Mesothelial cell of epicardium (in vitro differentiated cells): ENCODE data around the gene CRELD2. TPM values are rescaled to one million over a fixed set of nuclear protein-coding genes. Genes with fewer than 3 reads are reported as not detected.

ENCODE experiments used
- DNase-seq, 2 experiments: peaks; one replicate each; pipeline ENCODE4 v3.0.0; 2021; ENCODE audit warnings: low spot score in 2 of 2; ENCODE audit not compliant: unreplicated experiment in 2 of 2
- H3K27ac Mint-ChIP-seq: 2 replicates; pipeline ENCODE4 v1.8.0; 2021; ENCODE audit warnings: mixed read lengths
- H3K27me3 Mint-ChIP-seq: 2 replicates; pipeline ENCODE4 v1.8.0; 2021; ENCODE audit warnings: low read depth, mixed read lengths
- H3K36me3 Mint-ChIP-seq: 2 replicates; pipeline ENCODE4 v1.8.0; 2021; ENCODE audit warnings: mixed read lengths
- H3K4me1 Mint-ChIP-seq: 2 replicates; pipeline ENCODE4 v1.8.0; 2021; ENCODE audit warnings: mixed read lengths
- H3K4me3 Mint-ChIP-seq: 2 replicates; pipeline ENCODE4 v1.8.0; 2021; ENCODE audit warnings: mild to moderate bottlenecking, moderate library complexity, mixed read lengths
- H3K9me3 Mint-ChIP-seq: 2 replicates; pipeline ENCODE4 v1.8.0; 2021; ENCODE audit warnings: mixed read lengths
- total RNA-seq: library from RNA; stranded (reverse); gene quantifications from 3 replicates; pipeline ENCODE4 v1.2.1, GENCODE V29; 2021
- TF ChIP-seq, protein P1 (sequence below): fragments of 200-600 bp; sonication (generic); IDR thresholded peaks from one replicate; pipeline ENCODE4 v1.5.0; 2021; ENCODE audit warnings: antibody characterized with exemption; ENCODE audit not compliant: unreplicated experiment

CRELD2 gene
- total RNA-seq, 1 donor from 2014 or later = 41.4 TPM

- Mint-ChIP-seq H3K9me3 (no peaks in the 10 kb centered on the region), H3K4me1 (peaks cover 12% of the 10 kb centered on the region), H3K27ac (peak overlapping the region; percentile 47), H3K4me3 (no peak overlapping the region), H3K36me3 (peaks cover 3% of the 10 kb centered on the region), H3K27me3 (peaks cover under 1% of the 10 kb centered on the region)
- DNase-seq = no peak
- TF ChIP-seq, protein P1, sequence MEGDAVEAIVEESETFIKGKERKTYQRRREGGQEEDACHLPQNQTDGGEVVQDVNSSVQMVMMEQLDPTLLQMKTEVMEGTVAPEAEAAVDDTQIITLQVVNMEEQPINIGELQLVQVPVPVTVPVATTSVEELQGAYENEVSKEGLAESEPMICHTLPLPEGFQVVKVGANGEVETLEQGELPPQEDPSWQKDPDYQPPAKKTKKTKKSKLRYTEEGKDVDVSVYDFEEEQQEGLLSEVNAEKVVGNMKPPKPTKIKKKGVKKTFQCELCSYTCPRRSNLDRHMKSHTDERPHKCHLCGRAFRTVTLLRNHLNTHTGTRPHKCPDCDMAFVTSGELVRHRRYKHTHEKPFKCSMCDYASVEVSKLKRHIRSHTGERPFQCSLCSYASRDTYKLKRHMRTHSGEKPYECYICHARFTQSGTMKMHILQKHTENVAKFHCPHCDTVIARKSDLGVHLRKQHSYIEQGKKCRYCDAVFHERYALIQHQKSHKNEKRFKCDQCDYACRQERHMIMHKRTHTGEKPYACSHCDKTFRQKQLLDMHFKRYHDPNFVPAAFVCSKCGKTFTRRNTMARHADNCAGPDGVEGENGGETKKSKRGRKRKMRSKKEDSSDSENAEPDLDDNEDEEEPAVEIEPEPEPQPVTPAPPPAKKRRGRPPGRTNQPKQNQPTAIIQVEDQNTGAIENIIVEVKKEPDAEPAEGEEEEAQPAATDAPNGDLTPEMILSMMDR = no peak
Observed at GRCh38 chr22:49965091-49966040, 46.9 kb downstream of the CRELD2 start.

DNA sequence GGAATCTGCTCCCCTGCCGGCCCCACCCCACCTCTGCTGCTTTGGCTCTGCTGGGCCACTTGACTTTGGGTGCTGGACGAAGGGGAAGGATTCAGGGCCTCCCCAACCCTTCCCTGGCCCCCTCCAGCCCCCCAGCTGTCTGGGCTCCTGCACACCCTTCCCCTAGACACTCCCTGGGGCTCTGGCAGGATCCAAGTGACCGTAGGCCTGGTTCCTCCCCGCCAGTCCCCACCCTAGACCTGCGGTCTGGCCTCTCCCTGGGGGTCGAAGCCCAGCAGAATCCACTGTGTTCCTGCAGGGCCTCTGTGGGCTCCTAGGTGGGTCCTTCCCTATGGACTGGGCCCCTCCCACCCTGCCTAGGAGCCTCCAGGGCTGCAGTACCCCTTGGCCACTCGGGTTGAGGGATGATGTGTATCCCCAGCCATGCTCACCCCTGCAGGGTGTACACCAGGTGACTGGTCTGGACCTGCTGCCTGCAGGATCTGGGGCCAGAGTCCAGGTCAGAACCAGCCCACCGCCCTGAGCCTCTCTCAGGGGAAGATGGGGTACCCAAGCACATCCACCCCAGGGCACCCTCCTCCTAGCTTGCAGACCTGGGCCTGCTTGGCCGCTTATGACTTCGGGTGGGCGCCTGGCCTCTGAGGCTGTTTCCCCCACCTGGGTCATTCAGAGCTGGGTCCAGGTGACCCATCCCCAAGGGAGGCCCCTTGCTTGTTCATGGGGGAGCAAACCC, 47.8 kb downstream of the CRELD2 start:
- H3K4me1 Mint-ChIP-seq = peaks cover 21% of the 10 kb centered on the region
- peaks cover 3% of the 10 kb centered on the region for H3K36me3 Mint-ChIP-seq
- H3K9me3 Mint-ChIP-seq = no peaks in the 10 kb centered on the region
- no peak overlapping the region for H3K27ac Mint-ChIP-seq
- DNase-seq = no peak
- H3K4me3 Mint-ChIP-seq = no peak overlapping the region
- peaks cover 9% of the 10 kb centered on the region for H3K27me3 Mint-ChIP-seq
- TF ChIP-seq, protein P1 = no peak

- TF ChIP-seq, protein P1 = no peak
- Mint-ChIP-seq H3K4me1 (peaks cover 21% of the 10 kb centered on the region), H3K27me3 (peaks cover 9% of the 10 kb centered on the region), H3K4me3 (no peak overlapping the region), H3K27ac (peak overlapping the region; percentile 50), H3K36me3 (peaks cover 3% of the 10 kb centered on the region), H3K9me3 (no peaks in the 10 kb centered on the region)
- DNase-seq = no peak
Observed at GRCh38 chr22:49966774-49967705, 48.6 kb downstream of the CRELD2 start.

DNA sequence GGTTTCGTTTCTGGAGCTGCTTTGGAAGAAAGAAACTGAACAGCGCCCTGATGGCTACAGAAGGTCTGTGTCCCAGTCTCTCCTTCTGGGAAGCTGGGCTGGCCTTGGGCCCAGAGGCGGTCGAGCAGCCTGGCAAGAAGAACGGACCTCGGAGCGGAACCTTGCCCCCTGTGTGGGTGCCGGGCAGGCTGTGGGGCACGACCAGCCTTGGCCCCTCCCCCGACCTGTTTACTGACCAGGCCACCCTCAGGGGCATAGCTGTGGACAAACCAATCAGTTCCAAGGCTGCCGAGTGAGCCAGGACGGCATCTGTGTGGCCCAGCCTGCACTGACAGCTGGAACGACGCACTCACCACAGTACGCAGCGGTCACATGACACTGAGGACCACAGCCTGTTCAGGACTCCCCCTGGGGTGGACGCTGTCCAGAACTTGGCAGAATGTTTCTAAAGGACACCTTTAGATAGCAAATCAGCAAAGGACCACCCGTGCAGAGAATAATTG, 49.3 kb downstream of the CRELD2 start:
- Mint-ChIP-seq H3K27ac (peak overlapping the region; percentile 50), H3K9me3 (no peaks in the 10 kb centered on the region), H3K4me3 (no peak overlapping the region), H3K27me3 (peaks cover 9% of the 10 kb centered on the region), H3K4me1 (peaks cover 19% of the 10 kb centered on the region), H3K36me3 (peaks cover 3% of the 10 kb centered on the region)
- TF ChIP-seq, protein P1 = no peak
- no peak for DNase-seq

DNA sequence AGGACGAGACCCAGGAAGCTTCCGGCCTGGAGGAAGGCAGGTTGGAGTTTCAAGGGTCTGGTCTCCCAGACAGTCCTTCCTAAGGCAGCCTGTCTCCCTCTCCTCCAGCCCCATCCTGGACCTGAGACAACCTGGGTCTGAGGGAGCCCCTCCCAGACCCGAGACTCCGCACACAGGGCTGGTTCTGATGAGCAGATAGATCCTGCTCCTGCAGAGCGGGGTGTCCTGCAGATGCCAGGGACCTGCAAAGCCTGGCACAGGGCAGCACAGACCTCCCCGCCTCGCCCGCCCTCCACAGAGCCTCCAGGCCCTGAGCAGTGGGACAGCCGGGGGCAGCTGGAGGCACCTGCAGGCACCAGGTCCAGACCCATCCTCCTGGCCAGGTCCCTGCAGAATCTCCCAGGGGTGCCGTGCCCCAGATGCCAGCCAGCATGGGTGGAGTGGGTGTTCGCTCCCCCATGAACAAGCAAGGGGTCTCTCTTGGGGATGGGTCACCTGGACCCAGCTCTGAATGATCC, 49.9 kb downstream of the CRELD2 start:
- peaks cover 17% of the 10 kb centered on the region for H3K4me1 Mint-ChIP-seq
- H3K27ac Mint-ChIP-seq = no peak overlapping the region
- H3K36me3 Mint-ChIP-seq = peaks cover 3% of the 10 kb centered on the region
- H3K9me3 Mint-ChIP-seq = no peaks in the 10 kb centered on the region
- DNase-seq = no peak
- H3K4me3 Mint-ChIP-seq = no peak overlapping the region
- H3K27me3 Mint-ChIP-seq = peaks cover 9% of the 10 kb centered on the region
- TF ChIP-seq, protein P1 = no peak
